ENCODE measurements around the gene MAX. TPM values are rescaled to one million over a fixed set of nuclear protein-coding genes. Genes with fewer than 3 reads are reported as not detected.

Gene MAX
- total RNA-seq, 1 experiment from 2014 or later = 72.9 TPM

DNA sequence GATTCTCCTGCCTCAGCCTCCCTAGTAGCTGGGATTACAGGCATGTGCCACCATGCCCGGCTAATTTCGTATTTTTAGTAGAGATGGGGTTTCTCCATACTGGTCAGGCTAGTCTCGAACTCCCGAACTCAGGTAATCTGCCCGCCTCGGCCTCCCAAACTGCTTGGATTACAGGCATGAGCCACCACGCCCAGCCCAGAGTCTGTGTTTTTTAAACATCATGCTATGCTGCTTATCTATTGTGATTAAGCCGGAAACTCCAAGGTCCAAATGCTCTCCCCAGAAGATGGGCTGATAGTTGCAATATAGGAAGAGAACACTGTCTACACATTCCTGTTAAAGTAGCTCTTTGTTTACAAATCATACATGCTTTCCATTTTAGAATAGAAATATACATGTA is 30.5 kb upstream of the MAX start:
- Histone ChIP-seq H3K79me1 (ENCODE audit: insufficient read depth, low read depth, low read length, poor library complexity, severe bottlenecking) (no peaks in the 10 kb centered on the region), H2BK120ac (ENCODE audit: low read depth, low read length, poor library complexity, severe bottlenecking) (no peak overlapping the region), H3K9me3 (ENCODE audit: control insufficient read depth, low read depth, low read length) (no peaks in the 10 kb centered on the region), H3K4ac (ENCODE audit: low read depth, low read length) (no peak overlapping the region), H2BK5ac (ENCODE audit: insufficient read length, low read length) (no peak overlapping the region), H3K23ac (ENCODE audit: insufficient read length, low read depth, low read length) (no peak overlapping the region), H4K91ac (ENCODE audit: insufficient read length, low read depth, low read length) (no peak overlapping the region), H3K9ac (ENCODE audit: extremely low read depth, insufficient read length, low read length) (no peak overlapping the region), H2BK12ac (ENCODE audit: insufficient read length, low read depth, low read length) (no peak overlapping the region), H2BK20ac (ENCODE audit: low read depth, low read length, poor library complexity, severe bottlenecking) (no peak overlapping the region), H3K56ac (ENCODE audit: insufficient read length, low read depth, low read length) (no peak overlapping the region), H3K79me2 (ENCODE audit: insufficient read depth, low read length) (no peaks in the 10 kb centered on the region), H3T11ph (ENCODE audit: low read length) (no peak overlapping the region), H3K27me3 (ENCODE audit: insufficient read depth, low read length) (no peaks in the 10 kb centered on the region), H4K20me1 (ENCODE audit: control insufficient read depth, insufficient read depth, insufficient read length) (no peaks in the 10 kb centered on the region), H2AK5ac (ENCODE audit: insufficient read length, low read length) (no peak overlapping the region), H3K4me2 (ENCODE audit: insufficient read depth, insufficient read length, low read length) (no peak overlapping the region), H4K8ac (replicated peaks; ENCODE audit: insufficient read length, low read depth, low read length) (no peak overlapping the region), H3K4me1 (ENCODE audit: insufficient read depth, low read length) (no peaks in the 10 kb centered on the region), H3K23me2 (ENCODE audit: insufficient read length, low read depth, low read length, poor library complexity, severe bottlenecking) (no peaks in the 10 kb centered on the region), H2BK15ac (ENCODE audit: low read depth, low read length) (no peak overlapping the region), H4K5ac (ENCODE audit: insufficient read length, low read depth, low read length) (no peak overlapping the region), H2AFZ (ENCODE audit: low read length) (no peak overlapping the region), H3K14ac (ENCODE audit: insufficient read depth, low read length) (no peak overlapping the region), H3K18ac (ENCODE audit: insufficient read length, low read depth, low read length) (no peak overlapping the region), H3K27ac (ENCODE audit: insufficient read length, low read depth, low read length) (no peak overlapping the region)
- H3K27me3 Mint-ChIP-seq (ENCODE audit: low read depth) = no peaks in the 10 kb centered on the region; the same call in 1 of the 2 replicates
- no peaks in the 10 kb centered on the region for H3K36me3 Mint-ChIP-seq (ENCODE audit: insufficient read depth in 1 of 3, low read depth in 3 of 3)
- WGBS (ENCODE audit: extremely low coverage, insufficient read length, low lambda C conversion rate) = no CpG with 5 or more reads among the region's 8 CpGs
- no peak overlapping the region for H3K27ac Mint-ChIP-seq
- no peak overlapping the region for H3K4me3 Mint-ChIP-seq
- DNase-seq = no peak
- no peak for TF ChIP-seq CTCF (conservative IDR thresholded peaks at IDR 0.05)
- no peaks in the 10 kb centered on the region for H3K9me3 Mint-ChIP-seq
- H3K4me1 Mint-ChIP-seq = peaks cover 0 to 3% of the 10 kb centered on the region in 2 experiments; a peak in 1 of 4 replicates
